CD4-positive, alpha-beta T cell treated with Interleukin-4 for 1 hour (primary cell): Measurements from ENCODE around the gene TF.

Source experiments
- DNase-seq, 2 donors: peaks; one replicate each; pipeline ENCODE4 v3.0.0-alpha.2; 2020 to 2022

The TF gene

DNA sequence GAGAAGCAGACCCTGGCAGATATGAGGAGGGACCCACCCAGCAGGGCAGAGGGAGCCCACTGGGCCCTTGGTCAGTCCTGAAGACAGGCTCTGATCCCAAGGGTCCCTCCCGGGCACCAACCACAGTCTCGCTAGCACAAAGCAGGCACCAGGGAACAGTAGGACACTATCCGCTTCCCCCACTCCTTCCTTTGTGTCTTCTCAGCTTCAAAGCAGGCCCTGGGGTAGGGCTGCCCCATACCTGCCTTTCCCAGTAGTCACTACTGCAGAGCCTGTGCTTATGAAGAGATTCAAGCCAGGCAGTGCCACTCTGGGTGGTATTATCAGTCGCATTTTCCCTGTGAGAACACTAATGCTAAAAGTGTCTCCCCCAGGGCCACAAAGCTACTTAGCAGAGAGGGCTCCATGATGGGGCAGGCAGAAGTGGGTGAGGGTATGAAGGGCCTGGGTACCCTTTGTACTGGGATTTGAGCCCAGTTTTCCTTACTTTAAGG lies 92.2 kb downstream of the TF start:
- no peak for DNase-seq

DNA sequence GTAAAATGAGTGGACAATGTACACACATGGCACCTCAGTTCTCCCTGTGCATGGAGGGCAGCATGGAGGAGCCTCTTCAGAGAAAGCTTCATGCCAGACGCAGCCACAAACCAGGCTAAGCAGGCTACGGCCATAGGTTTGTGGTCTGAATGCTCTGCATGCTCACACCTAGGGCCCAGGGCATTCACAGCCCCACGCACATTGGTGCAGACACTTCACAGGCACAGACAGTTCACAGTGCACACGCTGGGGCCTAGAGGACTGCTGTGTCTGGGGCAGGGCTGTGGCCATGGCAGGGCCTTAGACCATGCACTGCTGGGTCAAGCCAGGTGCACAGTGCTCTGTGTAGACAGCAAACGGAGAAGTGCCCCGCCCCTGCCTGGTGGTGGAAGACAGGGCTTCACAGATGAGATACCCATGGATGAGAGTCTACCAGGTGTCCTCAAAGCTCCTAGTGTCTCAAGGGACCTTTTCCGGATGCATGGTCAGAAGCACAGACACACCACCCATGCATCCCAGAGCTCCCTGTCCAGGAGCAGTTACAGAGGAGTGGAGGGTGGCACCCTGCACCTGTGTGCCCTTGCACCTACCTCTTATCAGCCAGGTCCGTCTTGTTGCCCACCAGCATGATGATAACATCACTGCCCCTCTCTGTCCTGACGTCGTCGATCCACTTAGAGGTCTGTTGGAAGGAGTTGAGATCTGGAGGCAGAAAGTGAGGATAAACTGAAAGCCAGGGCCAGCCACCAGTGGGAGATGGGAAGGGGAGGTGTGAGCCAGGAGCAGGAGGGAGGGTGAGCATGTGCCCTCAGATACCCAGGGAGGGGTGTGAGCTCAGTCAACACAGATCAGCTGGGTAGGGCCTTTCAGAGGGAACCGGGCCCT lies 93.0 kb downstream of the TF start:
- no peak for DNase-seq

- DNase-seq, result no peak
These were observed 94.0 kb downstream of the TF start for GRCh38 chr3:133840055-133840737.

DNA sequence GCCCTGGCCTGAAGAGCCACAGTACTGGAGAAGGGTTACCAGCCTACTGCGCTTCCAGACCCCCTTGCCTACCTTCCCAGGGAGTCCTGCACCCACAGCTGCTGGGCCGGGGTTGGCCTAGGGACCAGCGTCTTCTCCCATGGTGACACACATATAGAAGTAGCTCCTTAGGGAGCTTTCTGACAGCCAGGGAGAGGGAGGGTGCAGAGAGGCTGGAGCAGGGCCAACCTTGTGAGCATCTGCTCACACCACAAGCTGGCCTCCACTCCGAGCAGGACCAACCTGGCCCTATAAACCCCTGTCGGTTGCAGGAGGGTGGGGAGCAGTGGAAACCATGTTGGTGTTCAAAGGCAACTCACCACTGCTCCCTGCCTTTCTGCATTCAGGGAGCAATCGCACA lies 94.6 kb downstream of the TF start:
- no peak for DNase-seq

DNA sequence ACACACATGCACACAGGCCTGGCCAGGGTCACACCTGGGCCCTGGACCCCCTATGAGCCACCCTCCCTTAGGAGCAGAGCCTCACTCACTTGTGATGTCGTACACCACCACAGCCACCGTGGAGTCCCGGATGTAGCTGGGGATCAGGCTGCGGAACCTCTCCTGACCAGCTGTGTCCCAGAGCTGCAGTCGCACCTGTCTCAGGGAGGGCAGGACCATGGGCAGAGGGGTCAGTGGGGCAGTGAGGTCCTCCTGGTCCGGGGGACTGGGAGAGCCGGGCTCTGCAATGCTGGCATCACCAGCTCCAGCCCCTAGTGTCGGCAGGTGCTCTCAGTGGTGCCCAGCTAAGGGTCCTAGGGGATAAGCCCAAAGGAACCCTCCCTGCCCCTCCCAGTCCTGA lies 95.0 kb downstream of the TF start:
- DNase-seq, result no peak

DNA sequence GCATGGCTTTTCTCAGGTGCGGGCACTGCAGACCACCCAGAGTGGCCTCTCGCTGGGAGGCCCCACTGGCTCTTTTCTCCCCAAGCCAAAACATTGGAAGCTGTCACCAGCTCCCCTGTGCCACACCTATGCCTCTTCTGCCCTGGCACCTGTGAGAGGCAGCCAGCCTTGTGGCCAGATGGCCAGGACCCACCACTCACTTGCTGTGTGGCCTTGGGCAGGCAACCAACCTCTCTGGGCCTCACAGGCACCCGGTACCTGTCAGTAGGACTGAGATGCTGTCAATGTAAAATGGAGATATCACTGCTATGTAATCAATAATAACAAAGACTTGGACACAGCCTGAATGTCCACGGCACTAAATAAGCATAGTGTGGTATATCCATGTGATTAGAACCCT lies 96.0 kb downstream of the TF start:
- DNase-seq, result no peak

- DNase-seq, result no peak
These were observed 97.4 kb downstream of the TF start for GRCh38 chr3:133843634-133844033.

- DNase-seq, result no peak
These were observed 98.9 kb downstream of the TF start for GRCh38 chr3:133845127-133845526.
